Muscle layer of colon (tissue), 2 donors: ENCODE measurements around the gene ITGA1.
A peak's percentile ranks its signal among the peaks of the same experiment; 100 is the strongest.

ENCODE experiments used
- H3K27ac ChIP-seq: one replicate; pipeline ENCODE4 v1.7.0; 2013; ENCODE audit warnings: low read depth, mild to moderate bottlenecking, low read length, moderate library complexity
- H3K27me3 ChIP-seq, 2 donors: one replicate each; pipeline ENCODE4 v1.7.0; 2013; ENCODE audit warnings: low read length in 2 of 2, mild to moderate bottlenecking in 2 of 2; ENCODE audit not compliant: insufficient read depth in 2 of 2, control insufficient read depth in 1 of 2
- H3K36me3 ChIP-seq: one replicate; pipeline ENCODE4 v1.7.0; 2013; ENCODE audit warnings: mild to moderate bottlenecking, low read length; ENCODE audit not compliant: insufficient read depth
- H3K4me1 ChIP-seq: one replicate; pipeline ENCODE4 v1.7.0; 2013; ENCODE audit warnings: mild to moderate bottlenecking, low read length; ENCODE audit not compliant: insufficient read depth
- H3K4me3 ChIP-seq, 2 donors: one replicate each; pipeline ENCODE4 v1.7.0; 2013; ENCODE audit warnings: low read length in 2 of 2, low read depth in 1 of 2, mild to moderate bottlenecking in 1 of 2, moderate library complexity in 1 of 2
- H3K9ac ChIP-seq: one replicate; pipeline ENCODE4 v1.7.0; 2013; ENCODE audit warnings: low read length
- H3K9me3 ChIP-seq: one replicate; pipeline ENCODE4 v1.7.0; 2013; ENCODE audit warnings: mild to moderate bottlenecking, low read length
- donor health status: abdominal sarcoma.
- donor health status: Adenocarcinoma of cecum.

The ITGA1 gene

DNA sequence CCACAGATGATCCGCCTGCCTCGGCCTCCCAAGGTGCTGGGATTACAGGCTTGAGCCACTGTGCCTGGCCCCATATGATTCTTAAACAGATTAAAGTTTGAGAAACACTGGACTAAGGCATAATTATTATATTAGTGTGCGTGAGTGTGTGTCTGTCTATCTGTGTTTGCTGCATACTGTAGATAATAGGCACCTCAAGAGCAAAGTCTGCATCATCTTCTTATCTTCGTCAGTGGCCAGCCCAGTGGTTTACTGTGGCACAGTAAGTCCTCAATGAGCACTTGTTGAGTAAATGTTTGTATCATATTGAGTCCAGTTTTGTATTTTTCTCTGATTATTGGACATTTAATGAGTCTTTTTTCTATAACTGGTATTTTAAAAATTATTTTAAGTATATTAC is 81.7 kb downstream of the ITGA1 start:
- no peaks in the 10 kb centered on the region for H3K9me3 ChIP-seq
- no peaks in the 10 kb centered on the region for H3K27me3 ChIP-seq
- no peak overlapping the region for H3K9ac ChIP-seq
- H3K4me3 ChIP-seq: no peak overlapping the region
- no peak overlapping the region for H3K27ac ChIP-seq
- H3K36me3 ChIP-seq: peaks cover 9% of the 10 kb centered on the region
- peaks cover 21% of the 10 kb centered on the region for H3K4me1 ChIP-seq

GRCh38 chr5:52870448-52870847 is 82.7 kb downstream of the ITGA1 start:
- Histone ChIP-seq H3K27me3 (no peaks in the 10 kb centered on the region), H3K27ac (peak overlapping the region; percentile 14), H3K9ac (no peak overlapping the region), H3K4me1 (peaks cover 13% of the 10 kb centered on the region), H3K9me3 (no peaks in the 10 kb centered on the region), H3K4me3 (no peak overlapping the region), H3K36me3 (peaks cover 9% of the 10 kb centered on the region)

DNA sequence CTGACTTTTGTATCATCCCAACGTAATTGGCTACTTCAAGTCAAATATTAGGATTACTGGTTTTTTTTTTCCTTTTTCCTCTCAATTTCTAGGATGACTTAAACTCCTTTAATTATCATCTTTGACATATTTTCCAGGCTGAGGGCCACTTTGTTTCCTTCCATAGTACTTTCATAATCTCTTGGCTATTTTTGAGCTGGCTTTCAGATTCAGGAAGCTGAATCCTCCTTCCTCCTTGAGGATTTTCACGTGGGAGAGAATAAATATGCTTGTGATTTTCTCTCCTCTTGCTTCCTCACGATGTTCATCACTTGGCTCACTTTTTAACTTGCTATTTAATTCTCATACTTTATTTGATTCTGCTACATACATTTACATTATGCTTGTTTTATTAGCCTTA is 88.1 kb downstream of the ITGA1 start:
- Histone ChIP-seq H3K9me3 (no peaks in the 10 kb centered on the region), H3K9ac (no peak overlapping the region), H3K27me3 (no peaks in the 10 kb centered on the region), H3K27ac (no peak overlapping the region), H3K4me3 (no peak overlapping the region), H3K4me1 (peaks cover 14% of the 10 kb centered on the region), H3K36me3 (peaks cover 8% of the 10 kb centered on the region)

- Histone ChIP-seq H3K27me3 (no peaks in the 10 kb centered on the region), H3K4me3 (no peak overlapping the region), H3K9me3 (no peaks in the 10 kb centered on the region), H3K9ac (no peak overlapping the region), H3K27ac (no peak overlapping the region), H3K36me3 (peaks cover 12% of the 10 kb centered on the region), H3K4me1 (peaks cover 14% of the 10 kb centered on the region)
These were observed 88.7 kb downstream of the ITGA1 start for GRCh38 chr5:52876456-52876855.

DNA sequence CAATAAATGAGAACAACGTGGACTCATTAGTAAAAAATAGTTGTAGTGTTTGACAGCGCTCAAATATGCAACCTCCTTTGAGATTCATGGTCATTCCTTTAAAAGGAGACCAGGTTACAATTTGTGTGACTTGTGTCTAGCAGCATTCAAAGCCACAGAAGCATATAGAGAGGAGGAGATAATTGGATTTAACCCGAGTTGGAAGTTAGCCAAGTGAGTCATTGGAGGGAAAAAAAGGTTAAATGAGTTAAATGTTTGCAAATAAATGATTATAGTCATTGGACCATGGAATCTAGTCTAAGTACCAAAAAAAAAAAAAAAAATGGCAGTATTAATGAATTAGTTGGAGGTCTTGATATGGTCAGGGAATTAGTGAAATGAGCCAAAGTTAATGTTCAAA is 90.9 kb downstream of the ITGA1 start:
- no peaks in the 10 kb centered on the region for H3K9me3 ChIP-seq
- H3K4me3 ChIP-seq: no peak overlapping the region
- H3K4me1 ChIP-seq: peaks cover 14% of the 10 kb centered on the region
- H3K9ac ChIP-seq: no peak overlapping the region
- peaks cover 15% of the 10 kb centered on the region for H3K36me3 ChIP-seq
- H3K27ac ChIP-seq: no peak overlapping the region
- H3K27me3 ChIP-seq: no peaks in the 10 kb centered on the region

GRCh38 chr5:52880541-52880940 is 92.8 kb downstream of the ITGA1 start:
- H3K27ac ChIP-seq: no peak overlapping the region
- H3K4me1 ChIP-seq: peaks cover 12% of the 10 kb centered on the region
- no peaks in the 10 kb centered on the region for H3K27me3 ChIP-seq
- H3K9ac ChIP-seq: no peak overlapping the region
- H3K4me3 ChIP-seq: no peak overlapping the region
- no peaks in the 10 kb centered on the region for H3K9me3 ChIP-seq
- peaks cover 20% of the 10 kb centered on the region for H3K36me3 ChIP-seq

DNA sequence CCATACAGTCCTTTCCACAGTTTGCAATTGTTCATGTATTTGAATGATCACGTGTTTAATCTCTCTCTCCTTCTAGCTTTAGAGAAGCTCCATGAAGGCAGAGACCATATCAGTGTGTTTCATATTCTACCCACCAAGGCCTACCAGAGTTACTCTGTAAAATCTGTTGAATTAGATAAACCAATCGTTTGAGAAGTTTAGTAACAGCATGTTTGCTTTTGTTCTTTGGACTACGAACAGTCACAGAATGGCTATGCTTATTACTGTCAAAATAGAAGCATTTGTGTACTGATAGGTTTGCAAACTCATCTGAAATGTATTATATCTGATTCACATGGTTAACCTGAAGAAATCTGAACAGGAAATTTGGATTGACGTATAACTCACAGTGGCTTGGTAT is 93.8 kb downstream of the ITGA1 start:
- Histone ChIP-seq H3K9me3 (no peaks in the 10 kb centered on the region), H3K27me3 (no peaks in the 10 kb centered on the region), H3K4me3 (no peak overlapping the region), H3K9ac (no peak overlapping the region), H3K4me1 (peaks cover 2% of the 10 kb centered on the region), H3K36me3 (peaks cover 20% of the 10 kb centered on the region), H3K27ac (no peak overlapping the region)

- no peaks in the 10 kb centered on the region for H3K27me3 ChIP-seq
- no peak overlapping the region for H3K4me3 ChIP-seq
- peaks cover 28% of the 10 kb centered on the region for H3K36me3 ChIP-seq
- no peaks in the 10 kb centered on the region for H3K4me1 ChIP-seq
- no peak overlapping the region for H3K9ac ChIP-seq
- H3K27ac ChIP-seq: no peak overlapping the region
- no peaks in the 10 kb centered on the region for H3K9me3 ChIP-seq
These were observed 95.4 kb downstream of the ITGA1 start for GRCh38 chr5:52883110-52883509.

DNA sequence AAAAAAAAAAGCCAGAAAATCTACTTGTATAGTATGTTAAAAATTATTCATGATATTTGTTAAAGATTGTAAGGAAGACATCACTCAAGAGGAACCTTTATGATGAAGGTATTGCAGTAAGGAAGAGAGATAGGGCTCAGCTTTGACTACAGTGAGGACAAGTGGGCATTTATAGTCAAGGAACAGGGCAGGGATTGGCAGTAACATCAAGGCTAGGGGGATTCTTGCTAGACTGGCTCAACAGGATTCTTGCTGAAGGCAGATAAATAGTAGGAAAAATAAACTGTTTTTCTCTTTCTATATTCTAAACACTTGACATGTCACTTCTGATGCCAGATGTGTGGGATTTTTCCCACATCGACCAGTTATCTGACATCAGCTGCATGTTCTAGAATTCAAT is 96.7 kb downstream of the ITGA1 start:
- H3K36me3 ChIP-seq: peaks cover 42% of the 10 kb centered on the region
- no peaks in the 10 kb centered on the region for H3K9me3 ChIP-seq
- no peak overlapping the region for H3K9ac ChIP-seq
- no peak overlapping the region for H3K4me3 ChIP-seq
- no peaks in the 10 kb centered on the region for H3K27me3 ChIP-seq
- H3K4me1 ChIP-seq: no peaks in the 10 kb centered on the region
- no peak overlapping the region for H3K27ac ChIP-seq

DNA sequence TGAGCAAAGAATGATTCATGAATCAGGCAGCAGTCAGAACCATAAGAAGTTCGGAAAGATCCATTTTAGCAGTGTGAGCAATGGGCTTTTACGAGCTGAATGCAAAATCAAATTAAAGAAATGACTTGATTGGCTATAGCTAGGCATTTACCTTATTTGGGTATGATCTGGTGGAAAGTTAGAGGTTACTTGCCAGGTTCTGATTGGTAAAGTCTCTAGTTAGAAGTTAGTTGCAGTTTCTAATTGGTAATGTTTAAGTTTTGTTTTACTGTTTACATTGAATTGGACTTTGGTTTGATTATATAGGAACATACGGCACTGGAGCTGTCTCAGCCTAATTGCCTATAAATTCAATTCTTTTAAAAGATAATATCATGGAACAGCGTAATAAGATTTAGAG is 97.9 kb downstream of the ITGA1 start:
- Histone ChIP-seq H3K27me3 (no peaks in the 10 kb centered on the region), H3K9me3 (no peaks in the 10 kb centered on the region), H3K9ac (no peak overlapping the region), H3K4me3 (no peak overlapping the region), H3K36me3 (peaks cover 43% of the 10 kb centered on the region), H3K4me1 (no peaks in the 10 kb centered on the region), H3K27ac (peak overlapping the region; percentile 48)

GRCh38 chr5:52886206-52886605 is 98.5 kb downstream of the ITGA1 start:
- no peak overlapping the region for H3K27ac ChIP-seq
- no peaks in the 10 kb centered on the region for H3K9me3 ChIP-seq
- no peak overlapping the region for H3K9ac ChIP-seq
- H3K36me3 ChIP-seq: peaks cover 37% of the 10 kb centered on the region
- no peak overlapping the region for H3K4me3 ChIP-seq
- H3K27me3 ChIP-seq: no peaks in the 10 kb centered on the region
- no peaks in the 10 kb centered on the region for H3K4me1 ChIP-seq

- Histone ChIP-seq H3K9me3 (no peaks in the 10 kb centered on the region), H3K9ac (no peak overlapping the region), H3K36me3 (peaks cover 34% of the 10 kb centered on the region), H3K4me3 (no peak overlapping the region), H3K27me3 (no peaks in the 10 kb centered on the region), H3K27ac (no peak overlapping the region), H3K4me1 (no peaks in the 10 kb centered on the region)
These were observed 99.3 kb downstream of the ITGA1 start for GRCh38 chr5:52887066-52887465.
